ENCODE measurements around the gene KCND1. TPM values are rescaled to one million over a fixed set of nuclear protein-coding genes. Genes with fewer than 3 reads are reported as not detected.

KCND1 gene
- total and polyA plus RNA-seq, 10 of the 15 experiments (the other 5 are each of a cell fraction or from before 2014, with no cell fraction given), result 0.02 to 1.0 (median 0.39) TPM

DNA sequence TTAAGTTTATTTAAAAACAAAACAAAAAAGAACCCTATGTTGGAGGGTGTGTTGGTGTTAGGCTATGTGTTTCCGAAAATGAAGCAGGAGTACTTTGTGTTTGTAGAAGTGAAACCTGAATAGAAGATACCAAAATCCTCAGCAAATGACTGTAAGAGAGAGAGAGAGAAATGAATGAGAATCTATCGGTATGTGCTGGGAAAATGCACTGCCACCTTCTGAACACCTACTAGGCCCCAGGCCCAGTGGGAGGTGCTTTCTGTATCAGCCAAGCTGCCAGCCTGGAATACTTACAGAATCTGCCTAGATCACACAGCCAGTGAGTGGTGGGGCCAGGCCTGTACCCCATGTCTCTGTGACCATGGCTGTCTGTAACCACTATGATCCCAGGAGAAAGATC lies 37.9 kb downstream of the KCND1 start:
- in situ Hi-C loops (cut with MboI) (loop anchor here (25.0 kb wide), 1 partner anchor 1721 kb away; the partner anchor contains the start of gene CDK16), intact Hi-C loops (cut with micrococcal nuclease; ENCODE audit: unreplicated experiment) (no loop called here)
- FAIRE-seq (peak; percentile 59), DNase-seq (ENCODE audit: low read depth, low spot score) (no peak), ATAC-seq (peak; percentile 16)
- H3K27ac ChIP-seq (ENCODE audit: control insufficient read depth, insufficient read depth), result peak overlapping the region; percentile 83
- peak overlapping the region; percentile 44 for H3K4me2 ChIP-seq (ENCODE audit: control insufficient read depth, insufficient read depth)
- H3K9me3 ChIP-seq (replicated peaks; ENCODE audit: control insufficient read depth, insufficient read depth, low read length), result no peaks in the 10 kb centered on the region; the same call in 2 of the 3 replicates
- ChIA-PET POLR2A (no interaction called here), CTCF (no interaction called here), RAD21 (ENCODE audit: unreplicated experiment) (no interaction called here), SMC1A (ENCODE audit: uncharacterized antibody, unreplicated experiment) (no interaction called here)
- H3K27me3 ChIP-seq (replicated peaks in 1 of 2; ENCODE audit: control insufficient read depth in 2 of 2, insufficient read depth in 2 of 2, low read length in 1 of 2), result no peaks in the 10 kb centered on the region
- peaks cover 2 to 8% of the 10 kb centered on the region in 2 experiments; a peak in 3 of 4 replicates for H3K36me3 ChIP-seq (ENCODE audit: control insufficient read depth in 2 of 2, insufficient read depth in 2 of 2, low read length in 1 of 2)
- peaks cover 20% of the 10 kb centered on the region for H3K79me2 ChIP-seq (ENCODE audit: control insufficient read depth, insufficient read depth, low read length)
- peak overlapping the region; percentile 15 for H3K9ac ChIP-seq (ENCODE audit: control insufficient read depth, insufficient read depth, low read length)
- H3K4me1 ChIP-seq (ENCODE audit: control insufficient read depth, insufficient read depth, low read length), result peaks cover 45% of the 10 kb centered on the region
- 0% methylated on average over 2 of the region's 2 CpGs for WGBS (ENCODE audit: insufficient coverage, insufficient replicate concordance, low lambda C conversion rate, missing lambda C conversion rate)
- no peaks in the 10 kb centered on the region for H4K20me1 ChIP-seq (ENCODE audit: control insufficient read depth, insufficient read depth)
- H2AFZ ChIP-seq (ENCODE audit: control insufficient read depth, low read depth, low read length), result no peak overlapping the region
- no TSS peak for BruUV-seq (replicated peaks)
- no peak overlapping the region for H3K4me3 ChIP-seq
- TF ChIP-seq SPI1 (IDR thresholded peaks at IDR 0.05; ENCODE audit: borderline replicate concordance, insufficient read depth, low read depth, low read length), result peak; percentile 70
- no peak for TF ChIP-seq SREBF2 (IDR thresholded peaks at IDR 0.05; ENCODE audit: low read length)
- TF ChIP-seq IRF4 (IDR thresholded peaks at IDR 0.05; ENCODE audit: low read depth, low read length), result peak; percentile 80
- no peak for TF ChIP-seq ZNF217 (IDR thresholded peaks at IDR 0.05)
- no peak for TF ChIP-seq ZBTB33 (IDR thresholded peaks at IDR 0.05)
- no peak for TF ChIP-seq CEBPZ (IDR thresholded peaks at IDR 0.05; ENCODE audit: low read depth, low read length)
- TF ChIP-seq PBX3 (IDR thresholded peaks at IDR 0.05; ENCODE audit: insufficient replicate concordance, low read depth, low read length), result no peak
- TF ChIP-seq, protein P1, sequence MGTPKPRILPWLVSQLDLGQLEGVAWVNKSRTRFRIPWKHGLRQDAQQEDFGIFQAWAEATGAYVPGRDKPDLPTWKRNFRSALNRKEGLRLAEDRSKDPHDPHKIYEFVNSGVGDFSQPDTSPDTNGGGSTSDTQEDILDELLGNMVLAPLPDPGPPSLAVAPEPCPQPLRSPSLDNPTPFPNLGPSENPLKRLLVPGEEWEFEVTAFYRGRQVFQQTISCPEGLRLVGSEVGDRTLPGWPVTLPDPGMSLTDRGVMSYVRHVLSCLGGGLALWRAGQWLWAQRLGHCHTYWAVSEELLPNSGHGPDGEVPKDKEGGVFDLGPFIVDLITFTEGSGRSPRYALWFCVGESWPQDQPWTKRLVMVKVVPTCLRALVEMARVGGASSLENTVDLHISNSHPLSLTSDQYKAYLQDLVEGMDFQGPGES (IDR thresholded peaks at IDR 0.05), result no peak
- peak; percentile 48 for TF ChIP-seq RUNX3 (IDR thresholded peaks at IDR 0.05; ENCODE audit: low read length)
- TF ChIP-seq, protein P2, sequence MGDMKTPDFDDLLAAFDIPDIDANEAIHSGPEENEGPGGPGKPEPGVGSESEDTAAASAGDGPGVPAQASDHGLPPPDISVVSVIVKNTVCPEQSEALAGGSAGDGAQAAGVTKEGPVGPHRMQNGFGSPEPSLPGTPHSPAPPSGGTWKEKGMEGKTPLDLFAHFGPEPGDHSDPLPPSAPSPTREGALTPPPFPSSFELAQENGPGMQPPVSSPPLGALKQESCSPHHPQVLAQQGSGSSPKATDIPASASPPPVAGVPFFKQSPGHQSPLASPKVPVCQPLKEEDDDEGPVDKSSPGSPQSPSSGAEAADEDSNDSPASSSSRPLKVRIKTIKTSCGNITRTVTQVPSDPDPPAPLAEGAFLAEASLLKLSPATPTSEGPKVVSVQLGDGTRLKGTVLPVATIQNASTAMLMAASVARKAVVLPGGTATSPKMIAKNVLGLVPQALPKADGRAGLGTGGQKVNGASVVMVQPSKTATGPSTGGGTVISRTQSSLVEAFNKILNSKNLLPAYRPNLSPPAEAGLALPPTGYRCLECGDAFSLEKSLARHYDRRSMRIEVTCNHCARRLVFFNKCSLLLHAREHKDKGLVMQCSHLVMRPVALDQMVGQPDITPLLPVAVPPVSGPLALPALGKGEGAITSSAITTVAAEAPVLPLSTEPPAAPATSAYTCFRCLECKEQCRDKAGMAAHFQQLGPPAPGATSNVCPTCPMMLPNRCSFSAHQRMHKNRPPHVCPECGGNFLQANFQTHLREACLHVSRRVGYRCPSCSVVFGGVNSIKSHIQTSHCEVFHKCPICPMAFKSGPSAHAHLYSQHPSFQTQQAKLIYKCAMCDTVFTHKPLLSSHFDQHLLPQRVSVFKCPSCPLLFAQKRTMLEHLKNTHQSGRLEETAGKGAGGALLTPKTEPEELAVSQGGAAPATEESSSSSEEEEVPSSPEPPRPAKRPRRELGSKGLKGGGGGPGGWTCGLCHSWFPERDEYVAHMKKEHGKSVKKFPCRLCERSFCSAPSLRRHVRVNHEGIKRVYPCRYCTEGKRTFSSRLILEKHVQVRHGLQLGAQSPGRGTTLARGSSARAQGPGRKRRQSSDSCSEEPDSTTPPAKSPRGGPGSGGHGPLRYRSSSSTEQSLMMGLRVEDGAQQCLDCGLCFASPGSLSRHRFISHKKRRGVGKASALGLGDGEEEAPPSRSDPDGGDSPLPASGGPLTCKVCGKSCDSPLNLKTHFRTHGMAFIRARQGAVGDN (IDR thresholded peaks at IDR 0.05), result peak; percentile 86
- TF ChIP-seq SMC3 (IDR thresholded peaks at IDR 0.05; ENCODE audit: borderline replicate concordance, low read length), result peak; percentile 13; the same call in 1 of the 2 replicates
- no peak for TF ChIP-seq NFYB (IDR thresholded peaks at IDR 0.05; ENCODE audit: insufficient read depth, low read depth, low read length)
- no peak for TF ChIP-seq CBFB (IDR thresholded peaks at IDR 0.05; ENCODE audit: low read depth)

Measured in GM12878 (cell line).